Ishikawa (cell line): ENCODE data around the gene BUD13.
A peak's percentile ranks its signal among the peaks of the same experiment; 100 is the strongest.

ENCODE experiments used
- CEBPB ChIP-seq: IDR thresholded peaks from 2 replicates; pipeline ENCODE4 v1.6.1; 2012
- CREB1 ChIP-seq: IDR thresholded peaks from 2 replicates; pipeline ENCODE4 v1.6.1; 2012; ENCODE audit warnings: low read depth
- EGR1 ChIP-seq: IDR thresholded peaks from 2 replicates; pipeline ENCODE4 v1.6.1; 2012
- EP300 ChIP-seq: IDR thresholded peaks from 2 replicates; pipeline ENCODE4 v1.6.1; 2012; ENCODE audit warnings: borderline replicate concordance
- FOXM1 ChIP-seq: IDR thresholded peaks from 2 replicates; pipeline ENCODE4 v1.6.1; 2012; ENCODE audit warnings: low read depth, borderline replicate concordance
- MAX ChIP-seq: IDR thresholded peaks from 2 replicates; pipeline ENCODE4 v1.6.1; 2012
- NFIC ChIP-seq: IDR thresholded peaks from 2 replicates; pipeline ENCODE4 v1.6.1; 2012
- RAD21 ChIP-seq: IDR thresholded peaks from 2 replicates; pipeline ENCODE4 v1.6.1; 2012; ENCODE audit warnings: low read depth
- TAF1 ChIP-seq: IDR thresholded peaks from 2 replicates; pipeline ENCODE4 v1.6.1; 2012; ENCODE audit warnings: low read depth, mild to moderate bottlenecking
- TCF12 ChIP-seq: IDR thresholded peaks from 2 replicates; pipeline ENCODE4 v1.6.1; 2012; ENCODE audit warnings: low read depth
- TEAD4 ChIP-seq: IDR thresholded peaks from 2 replicates; pipeline ENCODE4 v1.6.1; 2012
- USF1 ChIP-seq: IDR thresholded peaks from 2 replicates; pipeline ENCODE4 v1.6.1; 2012
- YY1 ChIP-seq: IDR thresholded peaks from 2 replicates; pipeline ENCODE4 v1.6.1; 2012; ENCODE audit warnings: low read depth
- ZBTB7A ChIP-seq: IDR thresholded peaks from 2 replicates; pipeline ENCODE4 v1.6.1; 2012; ENCODE audit warnings: low read depth
- TF ChIP-seq, protein P1 (sequence below): IDR thresholded peaks from 2 replicates; pipeline ENCODE4 v1.6.1; 2012; ENCODE audit warnings: low read depth, mild to moderate bottlenecking

BUD13 gene

DNA sequence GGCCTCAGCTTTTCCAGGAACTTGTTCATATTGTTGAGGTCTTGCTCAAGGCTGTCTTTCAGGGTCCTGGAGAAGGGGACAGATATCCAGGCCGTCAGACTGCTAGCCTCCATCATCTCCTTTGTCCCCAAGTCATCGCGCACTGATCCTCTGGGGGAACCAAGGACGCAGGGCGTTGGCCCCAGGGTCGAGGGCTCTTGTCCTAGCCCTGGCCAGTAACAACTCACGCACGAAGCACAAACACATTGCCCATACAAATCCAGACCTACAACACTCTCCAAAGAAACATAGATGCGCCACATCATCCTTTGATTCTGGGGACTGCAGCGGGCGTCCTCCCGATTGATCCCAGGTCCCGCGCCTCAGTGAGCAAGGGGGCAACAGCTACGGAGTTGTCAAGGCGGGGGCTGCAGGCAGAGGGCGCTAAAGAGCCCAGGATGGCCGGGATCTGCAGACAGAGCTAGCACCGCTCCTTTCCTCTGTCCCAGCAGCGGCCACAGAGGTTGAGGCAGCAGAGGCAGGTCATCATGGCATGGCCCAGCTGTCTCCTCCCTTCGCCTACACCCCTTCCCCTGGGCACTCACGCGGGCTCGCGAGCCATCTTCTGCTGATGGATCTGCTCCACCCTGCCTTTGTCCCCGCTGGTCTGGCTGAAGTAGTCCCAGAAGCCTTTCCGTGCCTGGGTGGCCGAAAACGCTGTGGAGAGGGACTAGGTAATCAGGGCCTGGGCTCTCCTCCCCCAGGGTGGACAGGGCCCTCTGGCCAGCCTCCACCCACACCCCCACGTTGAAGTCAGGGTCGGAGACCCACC is 18.4 kb upstream of the BUD13 start:
- TF ChIP-seq, protein P1, sequence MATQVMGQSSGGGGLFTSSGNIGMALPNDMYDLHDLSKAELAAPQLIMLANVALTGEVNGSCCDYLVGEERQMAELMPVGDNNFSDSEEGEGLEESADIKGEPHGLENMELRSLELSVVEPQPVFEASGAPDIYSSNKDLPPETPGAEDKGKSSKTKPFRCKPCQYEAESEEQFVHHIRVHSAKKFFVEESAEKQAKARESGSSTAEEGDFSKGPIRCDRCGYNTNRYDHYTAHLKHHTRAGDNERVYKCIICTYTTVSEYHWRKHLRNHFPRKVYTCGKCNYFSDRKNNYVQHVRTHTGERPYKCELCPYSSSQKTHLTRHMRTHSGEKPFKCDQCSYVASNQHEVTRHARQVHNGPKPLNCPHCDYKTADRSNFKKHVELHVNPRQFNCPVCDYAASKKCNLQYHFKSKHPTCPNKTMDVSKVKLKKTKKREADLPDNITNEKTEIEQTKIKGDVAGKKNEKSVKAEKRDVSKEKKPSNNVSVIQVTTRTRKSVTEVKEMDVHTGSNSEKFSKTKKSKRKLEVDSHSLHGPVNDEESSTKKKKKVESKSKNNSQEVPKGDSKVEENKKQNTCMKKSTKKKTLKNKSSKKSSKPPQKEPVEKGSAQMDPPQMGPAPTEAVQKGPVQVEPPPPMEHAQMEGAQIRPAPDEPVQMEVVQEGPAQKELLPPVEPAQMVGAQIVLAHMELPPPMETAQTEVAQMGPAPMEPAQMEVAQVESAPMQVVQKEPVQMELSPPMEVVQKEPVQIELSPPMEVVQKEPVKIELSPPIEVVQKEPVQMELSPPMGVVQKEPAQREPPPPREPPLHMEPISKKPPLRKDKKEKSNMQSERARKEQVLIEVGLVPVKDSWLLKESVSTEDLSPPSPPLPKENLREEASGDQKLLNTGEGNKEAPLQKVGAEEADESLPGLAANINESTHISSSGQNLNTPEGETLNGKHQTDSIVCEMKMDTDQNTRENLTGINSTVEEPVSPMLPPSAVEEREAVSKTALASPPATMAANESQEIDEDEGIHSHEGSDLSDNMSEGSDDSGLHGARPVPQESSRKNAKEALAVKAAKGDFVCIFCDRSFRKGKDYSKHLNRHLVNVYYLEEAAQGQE = no peak
- TF ChIP-seq MAX = no peak
- TF ChIP-seq ZBTB7A = 0 out of 2 replicates have a peak, but pooled peaks have one; percentile 40
- TF ChIP-seq RAD21 = peak; percentile 79
- no peak for TF ChIP-seq CREB1
- no peak for TF ChIP-seq CEBPB
- TF ChIP-seq YY1 = no peak
- TF ChIP-seq EGR1 = no peak

GRCh38 chr11:116790167-116791001 is 17.6 kb upstream of the BUD13 start:
- no peak for TF ChIP-seq MAX
- no peak for TF ChIP-seq NFIC
- no peak for TF ChIP-seq CEBPB
- TF ChIP-seq EGR1 = no peak
- TF ChIP-seq FOXM1 = no peak
- TF ChIP-seq ZBTB7A = no peak
- TF ChIP-seq TCF12 = no peak
- no peak for TF ChIP-seq YY1
- no peak for TF ChIP-seq CREB1
- TF ChIP-seq, protein P1 = no peak
- TF ChIP-seq USF1 = no peak
- TF ChIP-seq RAD21 = no peak
- no peak for TF ChIP-seq TEAD4
- TF ChIP-seq TAF1 = no peak

- no peak for TF ChIP-seq MAX
- TF ChIP-seq, protein P1 = no peak
- no peak for TF ChIP-seq CEBPB
- no peak for TF ChIP-seq USF1
- TF ChIP-seq YY1 = no peak
- TF ChIP-seq TCF12 = no peak
- TF ChIP-seq TAF1 = no peak
- TF ChIP-seq RAD21 = no peak
- TF ChIP-seq EP300 = no peak
- no peak for TF ChIP-seq NFIC
- TF ChIP-seq EGR1 = no peak
- no peak for TF ChIP-seq CREB1
- no peak for TF ChIP-seq TEAD4
- TF ChIP-seq FOXM1 = no peak
Observed at GRCh38 chr11:116788975-116789374, 16.2 kb upstream of the BUD13 start.

DNA sequence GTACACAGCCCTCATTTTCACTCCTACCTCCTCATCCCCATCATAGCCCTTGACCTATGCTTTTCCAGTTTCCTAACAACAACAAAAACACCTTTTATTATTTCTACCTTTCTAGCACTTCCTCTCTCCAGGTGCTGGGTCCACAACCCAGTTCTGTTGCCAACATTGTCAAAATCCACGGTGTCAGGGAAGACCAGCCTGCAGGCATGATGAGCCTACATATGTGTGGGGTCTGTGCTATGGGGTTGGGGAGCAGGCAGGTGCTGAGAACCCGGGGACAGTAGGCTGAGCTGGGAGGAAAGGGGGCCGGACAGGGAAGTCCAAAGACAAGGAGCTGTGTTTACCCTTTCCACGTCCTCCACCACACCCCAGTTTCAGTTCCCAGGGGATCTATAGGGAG is 15.7 kb upstream of the BUD13 start:
- TF ChIP-seq EP300 (no peak), CEBPB (no peak), YY1 (no peak), EGR1 (no peak), TCF12 (no peak), CREB1 (no peak), USF1 (no peak), FOXM1 (no peak), NFIC (no peak), TAF1 (no peak), MAX (no peak)
